GM10266 (cell line): ENCODE measurements around the gene C4orf50.

ENCODE experiments used
- DNase-seq: peaks from one replicate; pipeline ENCODE4 v3.0.0; 2012; ENCODE audit errors: extremely low spot score
- TF ChIP-seq, protein P1 (sequence below): IDR thresholded peaks from 2 replicates; pipeline ENCODE4 v1.5.1; 2012; ENCODE audit warnings: mild to moderate bottlenecking, low read depth; ENCODE audit not compliant: control insufficient read depth, insufficient read depth; ENCODE audit errors: missing control alignments

The C4orf50 gene

DNA sequence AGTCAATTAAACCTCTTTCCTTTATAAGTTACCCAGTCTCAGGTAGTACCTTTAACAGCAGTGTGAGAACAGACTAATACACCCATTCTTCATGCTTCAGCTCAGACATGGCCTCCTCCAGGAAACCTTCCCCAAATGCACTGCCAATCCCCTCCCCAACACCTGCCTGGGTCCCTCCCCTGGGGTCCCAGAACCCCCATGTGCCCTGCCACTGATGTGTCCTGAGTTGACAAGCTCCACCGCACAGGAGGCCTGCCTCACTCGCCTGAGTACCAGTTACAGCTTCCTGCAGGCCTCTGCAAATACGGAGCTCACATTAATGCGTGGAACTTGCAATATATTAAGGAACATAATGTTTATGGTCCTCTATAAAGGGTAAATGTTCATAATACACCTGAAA is 90.5 kb downstream of the C4orf50 start:
- TF ChIP-seq, protein P1, sequence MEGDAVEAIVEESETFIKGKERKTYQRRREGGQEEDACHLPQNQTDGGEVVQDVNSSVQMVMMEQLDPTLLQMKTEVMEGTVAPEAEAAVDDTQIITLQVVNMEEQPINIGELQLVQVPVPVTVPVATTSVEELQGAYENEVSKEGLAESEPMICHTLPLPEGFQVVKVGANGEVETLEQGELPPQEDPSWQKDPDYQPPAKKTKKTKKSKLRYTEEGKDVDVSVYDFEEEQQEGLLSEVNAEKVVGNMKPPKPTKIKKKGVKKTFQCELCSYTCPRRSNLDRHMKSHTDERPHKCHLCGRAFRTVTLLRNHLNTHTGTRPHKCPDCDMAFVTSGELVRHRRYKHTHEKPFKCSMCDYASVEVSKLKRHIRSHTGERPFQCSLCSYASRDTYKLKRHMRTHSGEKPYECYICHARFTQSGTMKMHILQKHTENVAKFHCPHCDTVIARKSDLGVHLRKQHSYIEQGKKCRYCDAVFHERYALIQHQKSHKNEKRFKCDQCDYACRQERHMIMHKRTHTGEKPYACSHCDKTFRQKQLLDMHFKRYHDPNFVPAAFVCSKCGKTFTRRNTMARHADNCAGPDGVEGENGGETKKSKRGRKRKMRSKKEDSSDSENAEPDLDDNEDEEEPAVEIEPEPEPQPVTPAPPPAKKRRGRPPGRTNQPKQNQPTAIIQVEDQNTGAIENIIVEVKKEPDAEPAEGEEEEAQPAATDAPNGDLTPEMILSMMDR = no peak
- no peak for DNase-seq

DNA sequence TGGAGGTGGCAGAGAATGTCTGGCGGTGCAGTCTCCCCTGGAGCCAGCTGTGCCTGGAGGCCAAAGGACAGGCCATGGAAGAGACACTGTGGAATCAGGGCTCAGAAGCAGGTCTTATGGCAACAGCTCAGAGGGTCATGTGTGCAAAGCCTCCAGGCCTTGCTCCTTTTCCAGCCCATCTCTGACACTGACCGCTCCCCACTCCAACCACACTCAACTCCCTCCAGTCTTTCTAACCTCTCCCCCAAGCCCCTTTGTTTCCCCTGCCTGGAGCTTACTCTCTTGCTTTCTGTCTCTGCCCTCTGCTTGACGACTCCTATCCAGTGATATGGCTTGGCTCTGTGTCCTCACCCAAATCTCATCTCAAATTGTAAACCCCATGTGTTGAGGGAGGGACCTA is 91.1 kb downstream of the C4orf50 start:
- TF ChIP-seq, protein P1 = no peak

DNA sequence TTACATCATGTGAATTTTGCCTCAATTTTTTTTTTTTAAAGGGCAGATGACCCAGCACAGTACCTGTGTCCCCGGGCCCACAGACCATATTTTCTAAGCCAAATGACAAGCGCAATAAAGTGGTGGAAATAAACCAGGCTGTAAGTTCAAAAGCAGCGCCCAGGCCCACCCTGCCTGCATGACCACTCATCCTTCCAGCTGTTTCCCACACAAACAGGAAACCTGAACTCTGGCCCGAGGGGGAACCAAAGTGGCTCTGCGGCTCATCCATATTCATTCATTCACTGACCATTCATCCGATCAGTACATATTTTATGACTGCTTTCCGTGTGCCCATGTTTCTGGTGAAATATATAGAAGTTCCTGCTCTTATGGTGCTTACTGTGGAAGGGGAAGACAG is 91.6 kb downstream of the C4orf50 start:
- DNase-seq = no peak
- TF ChIP-seq, protein P1 = no peak

More for the DNA sequence above, 91.1 kb downstream of the C4orf50 start:
- DNase-seq = no peak

DNA sequence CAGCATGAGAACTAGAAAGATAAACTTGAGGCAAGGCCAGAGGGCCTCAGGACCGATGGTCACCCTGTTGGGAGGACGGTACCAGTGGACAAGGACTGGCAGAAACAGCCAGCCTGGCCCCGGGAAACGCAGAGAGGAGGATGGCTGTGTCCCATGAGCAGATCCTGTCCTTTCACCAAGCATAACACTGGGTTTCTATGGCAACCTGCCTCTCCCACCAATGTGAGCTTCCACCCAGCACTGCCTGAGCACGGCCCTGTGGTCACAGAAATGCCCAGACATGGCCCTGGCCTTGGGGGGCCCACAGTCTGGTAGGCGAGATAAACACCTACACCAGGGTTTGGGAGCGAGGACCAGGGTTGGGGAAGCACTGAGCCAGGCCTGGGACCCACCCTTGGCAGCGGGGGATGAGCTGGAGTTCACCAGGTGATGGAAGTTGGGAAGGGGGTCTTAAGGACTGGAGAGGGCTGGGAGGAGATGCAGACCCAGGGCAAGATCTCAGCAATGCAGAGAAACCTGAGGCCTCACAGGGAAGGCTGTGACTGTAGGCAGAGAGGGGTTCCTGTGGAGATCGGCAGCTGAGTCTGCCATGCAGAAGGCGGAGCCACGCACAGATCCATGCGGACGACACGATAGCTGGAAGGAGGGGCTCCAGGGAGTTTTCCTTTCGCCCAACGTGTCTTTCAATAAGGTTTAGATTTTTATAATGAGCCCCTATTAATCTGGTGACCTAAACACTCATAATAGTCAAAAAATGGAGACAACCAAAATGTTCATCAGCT is 92.6 kb downstream of the C4orf50 start:
- TF ChIP-seq, protein P1 = no peak
- DNase-seq = no peak

DNA sequence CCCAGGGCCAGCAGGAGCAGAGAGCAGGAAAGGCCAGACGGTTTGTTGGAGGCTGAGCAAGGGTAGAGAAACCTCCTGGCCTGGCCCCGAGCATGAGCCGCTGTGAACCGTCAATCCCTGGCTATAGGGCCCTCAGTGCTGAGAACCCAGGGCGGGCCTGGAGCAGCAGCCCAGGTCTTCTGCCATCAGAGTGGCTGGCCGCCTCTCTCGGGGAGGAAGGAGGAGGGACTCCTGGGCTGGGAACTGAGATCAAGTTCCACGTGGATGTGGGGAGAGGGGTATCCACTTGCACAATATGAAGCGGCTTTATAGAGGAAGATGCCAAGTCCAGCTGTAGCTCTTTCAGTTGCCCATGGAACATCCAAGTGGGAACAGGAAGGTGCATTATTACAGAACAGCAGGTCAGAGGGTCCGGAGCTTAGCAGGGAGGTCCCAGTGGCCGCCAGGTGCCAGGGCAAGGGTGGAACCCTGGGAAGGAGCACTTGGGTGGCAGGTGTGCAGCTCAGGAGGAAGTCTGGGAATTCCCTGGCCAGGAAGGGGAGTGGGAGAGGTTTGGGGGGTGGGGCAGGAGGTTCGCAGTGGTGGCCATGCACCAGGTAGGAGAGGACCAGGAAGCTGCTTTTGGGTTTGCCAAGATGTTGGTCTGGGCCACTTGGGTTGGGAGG is 93.6 kb downstream of the C4orf50 start:
- no peak for DNase-seq

DNA sequence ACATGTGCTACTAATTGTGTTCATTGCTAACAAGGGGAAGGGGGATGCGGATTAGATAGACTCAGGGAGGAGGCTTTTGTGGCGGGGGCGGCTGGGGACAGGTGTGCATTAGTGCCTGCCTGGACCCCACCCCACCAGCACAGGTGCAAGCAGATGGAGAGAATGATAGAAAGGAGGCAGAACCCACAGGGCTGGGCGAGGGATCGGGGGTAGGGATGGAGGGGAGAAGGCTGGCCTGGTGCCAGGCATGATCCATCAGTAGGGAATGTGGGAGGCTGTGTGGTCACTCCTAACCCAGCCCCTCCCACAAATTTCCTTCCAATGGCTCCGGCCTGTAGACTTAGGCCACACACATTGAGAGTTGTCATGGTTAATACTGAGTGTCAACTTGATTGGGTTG is 94.9 kb downstream of the C4orf50 start:
- TF ChIP-seq, protein P1 = no peak
- no peak for DNase-seq

More for the DNA sequence above, 93.6 kb downstream of the C4orf50 start:
- TF ChIP-seq, protein P1 = no peak

DNA sequence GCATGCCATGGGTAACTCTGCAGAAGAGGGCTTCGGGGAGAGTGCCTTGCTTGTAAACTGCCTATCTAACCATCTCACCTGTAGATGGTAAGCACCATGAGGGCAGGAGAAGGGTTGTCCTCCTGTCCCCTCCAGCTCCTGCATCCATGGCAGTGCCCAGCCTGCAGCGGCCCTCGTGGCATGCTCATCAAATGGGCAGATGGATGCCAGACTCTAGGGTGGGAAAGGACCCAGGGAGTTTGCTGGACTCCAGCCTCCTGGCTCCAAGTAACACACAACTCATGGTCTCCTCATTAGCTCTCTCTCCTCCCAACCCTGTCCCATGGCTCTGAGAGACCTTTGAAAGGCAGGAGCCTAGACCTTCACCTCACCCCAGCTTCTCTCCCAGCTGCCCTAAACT is 95.7 kb downstream of the C4orf50 start:
- no peak for DNase-seq
- TF ChIP-seq, protein P1 = no peak
